SK-MEL-5 (cell line): ENCODE measurements around the gene ZGPAT. TPM values are rescaled to one million over a fixed set of nuclear protein-coding genes. Genes with fewer than 3 reads are reported as not detected.
"Not testable (repeated sequence)": the region's sequence is repeated elsewhere in the genome, so short reads cannot be mapped to it uniquely, and the experiment has no call there.

Experiments
- DNase-seq: peaks from one replicate; pipeline ENCODE4 v3.0.0-alpha.2; 2016; ENCODE audit warnings: low read depth, low spot score
- in situ Hi-C: cut with HindIII; loops from 2 replicates; pipeline ENCODE4 v1.10.0; 2016; ENCODE audit warnings: low sequenced_read_pairs, high pct_unique_total_duplicates, low pct_unique_long_range_greater_than_20kb
- total RNA-seq: library from RNA; depleted of rRNA; stranded (reverse); fragments of >200 nt; shearing (Covaris generic); gene quantifications from 2 replicates; pipeline ENCODE4 v1.2.3, GENCODE V29; 2014

The ZGPAT gene
- total RNA-seq, 1 experiment from 2014 or later: 23.4 TPM

DNA sequence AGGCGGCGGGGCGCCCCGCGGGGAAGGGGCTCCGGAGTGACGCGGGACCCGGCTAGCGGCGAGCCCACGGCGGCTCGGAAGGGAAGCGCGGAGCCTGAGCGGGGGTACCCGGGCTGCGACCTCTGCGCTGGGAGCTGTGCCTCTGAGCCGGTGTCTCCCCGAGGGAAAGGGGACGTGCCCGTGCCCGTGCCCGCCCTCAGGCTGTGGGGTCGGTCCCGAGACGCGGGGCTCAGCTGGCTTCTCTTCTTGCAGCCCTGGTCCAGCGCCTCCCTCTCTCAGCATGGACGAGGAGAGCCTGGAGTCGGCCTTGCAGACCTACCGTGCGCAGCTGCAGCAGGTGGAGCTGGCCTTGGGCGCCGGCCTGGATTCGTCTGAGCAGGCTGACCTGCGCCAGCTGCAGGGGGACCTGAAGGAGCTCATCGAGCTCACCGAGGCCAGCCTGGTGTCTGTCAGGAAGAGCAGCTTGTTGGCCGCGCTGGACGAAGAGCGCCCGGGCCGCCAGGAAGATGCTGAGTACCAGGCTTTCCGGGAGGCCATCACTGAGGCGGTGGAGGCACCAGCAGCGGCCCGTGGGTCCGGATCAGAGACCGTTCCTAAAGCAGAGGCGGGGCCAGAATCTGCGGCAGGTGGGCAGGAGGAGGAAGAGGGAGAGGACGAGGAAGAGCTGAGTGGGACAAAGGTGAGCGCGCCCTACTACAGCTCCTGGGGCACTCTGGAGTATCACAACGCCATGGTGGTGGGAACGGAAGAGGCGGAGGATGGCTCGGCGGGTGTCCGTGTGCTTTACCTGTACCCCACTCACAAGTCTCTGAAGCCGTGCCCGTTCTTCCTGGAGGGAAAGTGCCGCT is 686 bp downstream of the ZGPAT start:
- in situ Hi-C loops: no loop called here
- no peak for DNase-seq

DNA sequence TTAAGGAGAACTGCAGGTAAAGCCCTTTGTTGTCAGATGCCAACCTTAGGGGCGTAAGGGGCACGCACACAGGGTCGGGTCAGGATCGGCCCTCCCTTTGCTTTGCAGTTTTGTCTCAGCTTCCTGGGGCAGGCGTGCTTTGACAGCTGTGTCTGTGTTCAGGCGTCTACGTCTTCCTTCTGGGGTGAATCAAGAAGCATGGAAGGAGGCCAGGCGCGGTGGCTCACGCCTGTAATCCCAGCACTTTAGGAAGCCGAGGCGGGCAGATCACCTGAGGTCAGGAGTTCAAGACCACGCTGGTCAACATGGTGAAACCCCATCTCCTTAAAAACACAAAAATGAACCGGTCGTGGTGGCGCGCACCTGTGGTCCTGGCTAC is 1.3 kb downstream of the ZGPAT start:
- DNase-seq: no peak
- in situ Hi-C loops: no loop called here

DNA sequence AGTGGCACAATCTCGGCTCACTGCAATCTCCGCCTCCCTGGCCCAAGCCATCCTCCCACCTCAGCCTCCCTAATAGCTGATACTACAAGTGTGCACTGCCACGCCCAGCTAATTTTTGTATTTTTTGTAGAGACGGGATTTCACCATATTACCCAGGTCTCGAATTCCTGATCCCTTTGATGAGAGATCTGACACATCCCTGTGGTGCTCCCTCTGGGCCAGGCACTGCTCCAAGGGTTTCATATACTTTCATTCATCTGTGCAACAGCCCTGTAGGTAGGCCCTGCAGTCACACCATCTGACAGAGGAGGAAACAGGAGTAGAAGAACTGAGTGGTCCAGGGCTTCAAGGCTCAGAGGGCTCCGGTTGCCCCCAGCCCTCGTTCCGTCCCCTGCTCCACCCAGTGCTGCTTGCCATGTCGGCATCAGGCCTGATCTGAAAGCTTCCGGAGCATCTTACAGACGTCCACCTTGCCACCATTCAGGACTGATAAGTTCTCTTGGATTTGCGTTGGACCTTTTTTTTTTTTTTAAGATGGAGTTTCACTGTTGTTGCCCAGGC is 3.3 kb downstream of the ZGPAT start:
- no peak for DNase-seq
- in situ Hi-C loops: no loop called here

DNA sequence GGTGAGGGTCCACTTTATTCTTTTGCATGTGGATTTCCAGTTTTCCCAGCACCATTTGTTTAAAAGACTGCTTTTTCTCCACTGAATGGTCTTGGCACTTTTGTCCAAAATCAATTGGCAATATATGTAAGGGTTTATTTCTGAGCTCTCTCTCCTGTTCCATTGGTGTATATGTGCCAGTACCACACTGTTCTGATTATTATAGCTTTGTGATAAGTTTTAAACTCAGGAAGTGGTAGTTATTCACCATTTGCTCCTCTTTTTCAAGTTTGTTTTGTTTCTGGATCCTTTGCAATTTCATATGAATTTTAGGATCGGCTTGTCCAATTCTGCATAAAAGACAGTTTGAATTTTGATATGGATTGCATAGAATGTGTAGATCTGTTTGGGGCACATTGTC is 4.4 kb downstream of the ZGPAT start:
- DNase-seq: no peak

DNA sequence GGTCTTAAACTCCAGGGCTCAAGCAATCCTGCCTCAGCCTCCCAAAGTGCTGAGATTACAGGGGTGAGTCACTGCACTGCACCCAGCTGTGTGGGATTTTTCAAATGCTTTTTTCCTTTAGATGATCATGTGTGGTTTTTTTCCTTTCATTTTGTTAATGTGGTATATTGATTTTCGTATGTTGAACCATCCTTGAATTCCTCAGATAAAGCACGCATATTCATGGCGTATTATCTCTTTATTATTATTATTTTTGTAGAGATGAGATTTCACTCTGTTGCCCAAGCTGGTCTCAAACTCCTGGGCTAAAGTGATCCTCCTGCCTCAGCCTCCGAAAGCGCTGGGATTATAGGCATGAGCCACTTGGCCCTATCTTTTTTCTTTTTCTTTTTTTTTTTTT is 7.0 kb downstream of the ZGPAT start:
- DNase-seq: no peak
- in situ Hi-C loops: no loop called here

More for the DNA sequence above, 4.4 kb downstream of the ZGPAT start:
- in situ Hi-C loops: no loop called here

DNA sequence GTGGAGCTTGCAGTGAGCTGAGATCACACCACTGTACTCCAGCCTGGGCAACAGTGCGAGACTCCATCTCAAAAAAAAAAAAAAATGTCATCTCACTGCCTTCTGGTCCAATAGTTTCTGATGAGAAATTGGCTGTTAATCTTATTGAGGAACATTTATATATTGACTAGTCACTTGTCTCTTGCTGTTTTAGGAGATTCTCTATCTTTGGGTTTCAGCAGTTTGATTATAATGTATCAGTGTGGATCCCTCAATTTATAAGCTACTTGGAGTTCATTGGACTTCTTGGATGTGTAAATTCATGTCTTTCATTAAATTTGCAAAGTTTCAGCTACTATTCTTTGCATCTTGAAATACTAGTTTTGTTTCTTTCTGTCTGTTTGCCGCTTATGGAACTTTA is 11.2 kb downstream of the ZGPAT start:
- in situ Hi-C loops: no loop called here
- DNase-seq: no peak

DNA sequence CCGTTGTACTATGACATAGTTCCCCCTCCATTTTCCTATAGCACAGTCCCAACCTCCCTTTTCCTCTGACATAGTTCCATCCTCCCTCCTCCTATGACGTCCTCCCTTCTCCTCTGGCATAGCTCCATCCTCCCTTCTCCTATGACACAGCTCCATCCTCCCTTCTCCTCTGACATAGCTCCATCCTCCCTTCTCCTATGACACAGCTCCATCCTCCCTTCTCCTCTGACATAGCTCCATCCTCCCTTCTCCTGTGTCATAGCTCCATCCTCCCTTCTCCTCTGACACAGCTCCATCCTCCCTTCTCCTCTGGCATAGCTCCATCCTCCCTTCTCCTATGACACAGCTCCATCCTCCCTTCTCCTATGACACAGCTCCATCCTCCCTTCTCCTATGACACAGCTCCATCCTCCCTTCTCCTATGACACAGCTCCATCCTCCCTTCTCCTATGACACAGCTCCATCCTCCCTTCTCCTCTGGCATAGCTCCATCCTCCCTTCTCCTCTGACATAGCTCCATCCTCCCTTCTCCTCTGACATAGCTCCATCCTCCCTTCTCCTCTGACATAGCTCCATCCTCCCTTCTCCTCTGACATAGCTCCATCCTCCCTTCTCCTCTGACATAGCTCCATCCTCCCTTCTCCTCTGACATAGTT is 15.3 kb downstream of the ZGPAT start:
- in situ Hi-C loops, DNase-seq: not testable (repeated sequence)

DNA sequence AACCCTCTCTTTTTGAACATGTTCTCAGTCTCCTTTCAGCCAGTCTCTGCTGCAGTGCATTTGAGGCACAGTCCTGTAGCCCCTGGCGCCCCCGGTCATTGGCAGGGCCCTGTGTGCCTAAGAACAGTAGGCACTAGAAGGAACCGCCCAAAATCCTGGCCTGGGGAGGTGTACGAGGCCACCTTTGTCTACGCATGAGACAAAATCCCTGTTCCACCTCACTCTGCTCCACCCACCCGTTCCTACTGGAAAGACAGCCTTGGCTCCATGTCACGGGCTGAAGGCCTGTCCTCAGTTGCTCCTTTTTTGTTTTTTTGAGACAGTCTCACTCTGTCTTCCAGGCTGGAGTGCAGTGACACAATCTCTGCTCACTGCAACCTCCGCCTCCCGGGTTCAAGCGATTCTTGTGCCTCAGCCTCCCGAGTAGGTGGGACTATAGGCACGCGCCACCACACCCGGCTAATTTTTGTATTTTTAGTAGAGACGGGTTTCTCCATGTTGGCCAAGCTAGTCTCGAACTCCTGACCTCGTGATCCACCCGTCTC is 22.4 kb downstream of the ZGPAT start:
- in situ Hi-C loops, DNase-seq: not testable (repeated sequence)

DNA sequence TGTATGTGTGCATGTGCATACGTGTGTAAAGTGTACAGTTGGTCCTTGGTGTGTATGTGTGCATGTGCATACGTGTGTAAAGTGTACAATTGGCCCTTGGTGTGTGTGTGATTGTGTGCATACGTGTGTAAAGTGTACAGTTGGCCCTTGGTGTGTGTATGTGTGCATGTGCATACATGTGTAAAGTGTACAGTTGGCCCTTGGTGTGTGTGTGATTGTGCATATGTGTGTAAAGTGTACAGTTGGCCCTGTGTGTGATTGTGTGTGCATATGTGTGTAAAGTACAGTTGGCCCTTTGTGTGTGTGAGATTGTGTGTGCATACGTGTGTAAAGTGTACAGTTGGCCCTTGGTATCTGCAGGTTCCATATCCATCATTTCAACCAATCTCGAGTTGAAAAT is 23.6 kb downstream of the ZGPAT start:
- in situ Hi-C loops: no loop called here
- no peak for DNase-seq

DNA sequence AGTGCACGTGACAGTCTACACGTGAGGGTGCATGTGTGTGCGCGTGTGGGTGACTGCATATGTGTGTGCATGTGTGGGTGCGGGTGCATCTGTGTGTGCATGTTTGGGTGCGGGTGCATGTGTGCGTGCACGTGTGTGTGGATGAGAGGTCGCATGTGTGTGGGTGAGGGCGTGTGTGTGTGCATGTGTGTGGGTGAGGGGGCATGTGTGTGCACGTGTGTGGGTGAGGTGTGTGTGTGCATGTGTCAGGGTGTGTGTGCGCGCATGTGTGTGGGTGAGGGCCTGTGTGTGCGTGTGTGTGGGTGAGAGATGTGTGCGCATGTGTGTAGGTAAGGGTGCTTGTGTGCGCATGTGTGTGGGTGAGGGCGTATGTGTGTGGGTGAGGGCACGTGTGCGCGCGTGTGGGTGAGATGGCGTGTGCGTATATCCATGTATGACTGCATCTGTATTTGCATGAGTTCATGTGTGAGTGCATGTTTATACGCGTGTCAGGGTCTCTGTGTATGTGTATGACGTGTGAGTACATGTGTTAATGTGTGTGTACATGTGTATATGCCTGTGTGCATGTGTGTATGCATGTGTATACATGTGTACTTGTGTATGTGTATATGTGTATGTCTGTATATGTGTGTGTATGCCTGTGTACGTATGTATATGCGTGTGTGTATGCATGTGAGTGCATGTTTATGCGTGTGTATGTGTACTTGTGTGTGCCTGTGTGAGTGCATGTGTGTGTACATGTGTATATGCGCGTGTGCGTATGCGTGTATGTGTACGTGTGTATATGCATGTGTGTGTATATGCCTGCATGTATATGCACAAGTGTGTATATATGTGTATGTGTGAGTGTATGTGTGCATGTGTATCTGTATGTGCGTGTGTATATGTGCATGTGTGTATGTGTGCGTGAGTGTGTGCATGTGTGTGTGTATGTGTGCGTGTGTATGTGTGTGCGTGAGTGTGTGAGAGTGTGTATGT is 24.6 kb downstream of the ZGPAT start:
- in situ Hi-C loops: no loop called here
- DNase-seq: no peak

DNA sequence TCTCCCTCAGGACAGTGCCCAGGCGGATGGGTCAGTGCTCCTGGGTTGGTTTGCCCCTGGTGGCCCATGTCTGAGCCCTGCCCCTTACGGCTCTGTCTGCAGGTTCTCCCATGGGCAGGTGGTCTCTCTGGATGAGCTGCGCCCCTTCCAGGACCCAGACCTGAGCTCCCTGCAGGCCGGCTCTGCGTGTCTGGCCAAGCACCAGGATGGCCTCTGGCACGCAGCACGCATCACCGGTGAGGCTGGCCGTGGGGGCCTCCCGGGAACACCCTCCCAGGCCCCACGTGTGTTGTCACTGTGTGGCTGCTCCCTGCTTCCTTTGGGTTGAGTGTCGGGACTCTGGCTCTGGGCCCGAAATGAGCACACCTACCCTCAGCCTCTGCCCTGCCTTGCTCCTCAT is 25.3 kb downstream of the ZGPAT start:
- in situ Hi-C loops: no loop called here
- no peak for DNase-seq

DNA sequence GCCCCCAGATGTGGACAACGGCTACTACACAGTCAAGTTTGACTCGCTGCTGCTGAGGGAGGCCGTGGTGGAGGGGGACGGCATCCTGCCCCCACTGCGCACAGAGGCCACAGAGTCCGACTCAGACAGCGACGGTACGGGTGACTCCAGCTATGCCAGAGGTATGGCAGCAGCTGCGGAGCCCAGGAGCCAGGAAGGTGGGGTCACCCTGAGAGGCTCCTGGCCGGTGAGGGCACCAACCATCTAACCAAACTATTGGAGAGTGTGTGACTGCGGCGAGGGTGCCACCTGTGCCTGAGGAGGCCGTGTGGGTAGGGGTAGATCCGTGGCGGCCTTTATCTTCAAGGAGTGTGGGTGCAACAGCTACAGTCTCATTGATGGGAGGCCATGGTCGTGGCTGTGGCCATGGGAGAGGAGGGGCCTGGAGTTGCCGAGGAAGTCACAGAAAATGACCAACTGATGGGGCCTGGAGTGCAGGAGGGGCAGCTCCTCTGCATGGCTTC is 25.8 kb downstream of the ZGPAT start:
- in situ Hi-C loops: no loop called here
- no peak for DNase-seq

DNA sequence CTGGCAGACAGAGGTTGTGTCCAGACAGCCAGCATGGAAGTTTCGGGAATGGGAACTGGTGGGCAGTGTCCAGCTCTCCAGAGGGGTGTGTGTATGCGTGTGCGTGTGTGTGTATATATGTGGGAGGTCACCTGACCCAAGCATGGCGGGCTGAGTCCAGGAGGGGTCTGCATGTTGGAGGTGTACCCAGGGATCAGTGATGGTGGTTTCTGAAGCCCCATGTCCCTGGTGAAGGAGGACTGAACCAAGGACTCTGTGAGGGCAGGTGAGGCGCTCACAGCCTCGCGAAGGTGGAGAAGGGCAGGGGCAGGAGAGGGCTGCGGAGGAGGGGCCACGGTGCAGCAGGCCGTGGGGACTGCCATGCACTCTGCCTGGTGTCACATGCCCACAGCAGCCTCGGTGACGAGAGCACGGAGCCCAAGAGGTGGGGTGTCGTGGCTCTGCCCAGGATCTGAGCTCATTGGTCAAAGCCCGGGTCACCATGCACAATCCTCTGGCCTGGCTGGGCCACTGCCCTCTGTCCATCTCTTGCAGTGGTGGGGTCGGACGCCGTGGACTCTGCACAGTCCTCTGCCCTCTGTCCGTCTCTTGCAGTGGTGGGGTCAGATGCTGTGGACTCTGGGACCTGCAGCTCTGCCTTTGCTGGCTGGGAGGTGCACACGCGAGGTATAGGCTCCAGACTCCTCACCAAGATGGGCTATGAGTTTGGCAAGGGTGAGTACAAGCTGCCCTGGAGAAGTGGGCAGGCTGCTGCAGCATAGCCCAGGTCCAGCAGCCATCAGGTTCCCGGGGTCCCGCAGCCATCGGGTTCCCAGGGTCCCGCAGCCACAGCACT is 26.5 kb downstream of the ZGPAT start:
- in situ Hi-C loops: no loop called here

DNA sequence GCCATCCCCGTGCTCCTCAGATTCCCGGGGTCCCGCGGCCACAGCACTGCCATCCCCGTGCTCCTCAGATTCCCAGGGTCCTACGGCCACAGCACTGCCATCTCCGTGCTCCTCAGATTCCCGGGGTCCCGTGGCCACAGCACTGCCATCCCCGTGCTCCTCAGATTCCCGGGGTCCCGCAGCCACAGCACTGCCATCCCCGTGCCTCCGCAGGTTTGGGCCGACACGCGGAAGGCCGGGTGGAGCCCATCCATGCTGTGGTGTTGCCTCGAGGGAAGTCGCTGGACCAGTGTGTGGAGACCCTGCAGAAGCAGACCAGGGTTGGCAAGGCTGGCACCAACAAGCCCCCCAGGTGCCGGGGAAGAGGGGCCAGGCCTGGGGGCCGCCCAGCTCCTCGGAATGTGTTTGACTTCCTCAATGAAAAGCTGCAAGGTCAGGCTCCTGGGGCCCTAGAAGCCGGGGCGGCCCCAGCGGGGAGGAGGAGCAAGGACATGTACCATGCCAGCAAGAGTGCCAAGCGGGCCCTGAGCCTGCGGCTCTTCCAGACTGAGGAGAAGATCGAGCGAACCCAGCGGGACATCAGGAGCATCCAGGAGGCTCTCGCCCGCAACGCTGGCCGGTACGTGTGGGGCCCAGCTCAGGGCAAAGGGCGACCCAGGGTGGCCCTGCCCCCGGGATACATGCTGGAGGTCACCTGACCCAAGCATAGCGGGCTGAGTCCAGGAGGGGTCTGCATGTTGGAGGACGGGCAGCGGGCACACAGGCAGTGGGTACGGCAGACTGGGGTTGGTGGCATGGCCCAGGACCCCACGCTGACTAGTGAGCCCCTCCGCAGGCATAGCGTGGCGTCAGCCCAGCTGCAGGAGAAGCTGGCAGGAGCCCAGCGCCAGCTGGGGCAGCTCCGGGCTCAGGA is 27.4 kb downstream of the ZGPAT start:
- no peak for DNase-seq
- in situ Hi-C loops: no loop called here

More for the DNA sequence above, 26.5 kb downstream of the ZGPAT start:
- DNase-seq: no peak

DNA sequence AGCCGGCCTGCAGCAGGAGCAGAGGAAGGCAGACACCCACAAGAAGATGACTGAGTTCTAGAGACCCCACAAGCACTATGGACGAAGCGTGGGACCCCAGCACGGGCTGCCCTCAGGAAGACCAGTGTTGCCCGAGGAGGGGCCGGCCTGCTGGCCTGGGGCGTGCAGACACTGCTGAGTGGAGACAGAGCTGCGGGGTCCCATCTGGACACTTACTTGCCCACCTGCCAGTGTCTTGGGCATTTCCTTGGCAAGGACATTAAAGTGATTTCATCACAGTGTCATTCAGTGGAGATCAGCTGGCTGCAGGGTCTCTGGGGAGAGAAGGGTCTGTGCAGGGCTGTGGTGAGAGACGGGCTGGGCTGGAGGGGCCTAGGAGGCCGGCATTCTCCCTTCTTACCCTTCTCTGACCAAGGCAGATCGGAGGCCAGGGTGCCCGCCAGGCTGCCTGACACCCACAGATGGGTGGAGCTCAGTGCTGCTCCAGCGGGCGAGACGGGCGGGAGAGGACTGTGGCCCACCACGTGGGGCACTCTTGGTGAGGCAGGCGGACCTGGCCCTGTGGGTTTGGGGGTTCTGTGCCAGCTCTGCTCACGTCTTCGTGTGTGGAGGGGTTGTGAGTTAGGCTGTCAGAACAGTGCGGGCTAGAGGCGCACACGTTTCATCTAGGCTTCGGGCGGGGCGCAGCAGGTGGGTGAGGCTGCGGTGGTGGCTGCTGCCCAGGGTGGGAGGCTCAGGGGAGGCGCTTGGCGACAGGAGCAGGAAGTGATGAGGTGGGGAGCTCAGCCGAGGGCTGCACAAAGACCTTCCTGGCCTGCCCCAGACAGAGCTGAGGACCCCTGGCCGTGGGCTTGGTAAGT is 28.2 kb downstream of the ZGPAT start, which contains the start of gene LIME1:
TSS of gene LIME1 (plus strand) at position 806 of the 860 bp plus-strand sequence. CDS start 886 bp downstream, outside the sequence.
- DNase-seq: no peak
- in situ Hi-C loops: no loop called here
